ENCODE measurements around the gene HSPA12B.

Gene HSPA12B

DNA sequence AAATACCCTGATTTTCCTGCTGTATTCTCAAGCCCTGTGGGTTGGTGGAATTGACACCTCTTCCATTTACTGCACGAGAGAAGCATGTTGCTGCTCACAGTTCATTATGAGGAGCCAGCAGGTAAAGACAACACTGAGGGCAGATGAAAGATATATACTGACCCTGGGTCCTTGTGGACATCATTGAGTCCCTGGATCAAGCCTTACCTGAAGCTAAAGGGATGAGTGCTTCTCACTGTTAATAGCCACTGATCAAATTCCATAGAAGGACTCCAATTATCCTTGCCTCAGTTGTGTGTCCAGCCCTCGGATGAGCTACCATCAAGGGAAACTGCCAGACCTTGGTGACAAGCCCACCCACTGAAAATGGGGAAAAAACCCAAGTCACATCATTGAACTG lies 12.4 kb upstream of the HSPA12B start:
- TF ChIP-seq, protein P1, sequence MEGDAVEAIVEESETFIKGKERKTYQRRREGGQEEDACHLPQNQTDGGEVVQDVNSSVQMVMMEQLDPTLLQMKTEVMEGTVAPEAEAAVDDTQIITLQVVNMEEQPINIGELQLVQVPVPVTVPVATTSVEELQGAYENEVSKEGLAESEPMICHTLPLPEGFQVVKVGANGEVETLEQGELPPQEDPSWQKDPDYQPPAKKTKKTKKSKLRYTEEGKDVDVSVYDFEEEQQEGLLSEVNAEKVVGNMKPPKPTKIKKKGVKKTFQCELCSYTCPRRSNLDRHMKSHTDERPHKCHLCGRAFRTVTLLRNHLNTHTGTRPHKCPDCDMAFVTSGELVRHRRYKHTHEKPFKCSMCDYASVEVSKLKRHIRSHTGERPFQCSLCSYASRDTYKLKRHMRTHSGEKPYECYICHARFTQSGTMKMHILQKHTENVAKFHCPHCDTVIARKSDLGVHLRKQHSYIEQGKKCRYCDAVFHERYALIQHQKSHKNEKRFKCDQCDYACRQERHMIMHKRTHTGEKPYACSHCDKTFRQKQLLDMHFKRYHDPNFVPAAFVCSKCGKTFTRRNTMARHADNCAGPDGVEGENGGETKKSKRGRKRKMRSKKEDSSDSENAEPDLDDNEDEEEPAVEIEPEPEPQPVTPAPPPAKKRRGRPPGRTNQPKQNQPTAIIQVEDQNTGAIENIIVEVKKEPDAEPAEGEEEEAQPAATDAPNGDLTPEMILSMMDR (IDR thresholded peaks at IDR 0.05): no peak
- no peak for TF ChIP-seq ZFX (IDR thresholded peaks at IDR 0.05; ENCODE audit: borderline replicate concordance)
- no peak overlapping the region for H3K27ac ChIP-seq

- TF ChIP-seq, protein P1 (IDR thresholded peaks at IDR 0.05): no peak
- no peak for TF ChIP-seq ZFX (IDR thresholded peaks at IDR 0.05; ENCODE audit: borderline replicate concordance)
- H3K27ac ChIP-seq: no peak overlapping the region
These were observed 11.9 kb upstream of the HSPA12B start for GRCh38 chr20:3720626-3721025.

DNA sequence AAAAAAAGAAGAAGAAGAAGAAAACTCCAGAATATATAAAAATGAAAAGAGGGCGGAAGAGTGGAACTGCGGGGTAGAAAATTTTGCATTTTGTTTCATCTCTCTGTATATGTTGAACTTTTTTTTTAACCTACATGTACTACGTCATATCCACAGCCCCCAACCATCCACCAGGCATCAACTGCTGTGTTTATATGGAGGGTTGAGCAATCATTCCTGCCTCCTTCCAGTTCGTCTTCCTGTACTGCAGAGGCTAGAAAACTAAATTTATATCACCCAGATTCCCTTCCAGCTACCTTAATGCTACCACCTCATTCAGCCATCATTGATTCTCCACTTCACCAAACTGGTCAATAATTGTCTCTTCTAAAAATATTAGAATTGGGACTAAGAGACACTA lies 10.6 kb upstream of the HSPA12B start:
- no peak overlapping the region for H3K27ac ChIP-seq
- TF ChIP-seq, protein P1 (IDR thresholded peaks at IDR 0.05): no peak
- TF ChIP-seq ZFX (IDR thresholded peaks at IDR 0.05; ENCODE audit: borderline replicate concordance): no peak

- TF ChIP-seq, protein P1 (IDR thresholded peaks at IDR 0.05): no peak
- no peak for TF ChIP-seq ZFX (IDR thresholded peaks at IDR 0.05; ENCODE audit: borderline replicate concordance)
- H3K27ac ChIP-seq: no peak overlapping the region
These were observed 9.2 kb upstream of the HSPA12B start for GRCh38 chr20:3723284-3723683.

- TF ChIP-seq ZFX (IDR thresholded peaks at IDR 0.05; ENCODE audit: borderline replicate concordance): no peak
- TF ChIP-seq, protein P1 (IDR thresholded peaks at IDR 0.05): no peak
- H3K27ac ChIP-seq: no peak overlapping the region
These were observed 8.1 kb upstream of the HSPA12B start for GRCh38 chr20:3724356-3724755.

GRCh38 chr20:3727401-3728021 lies 5.0 kb upstream of the HSPA12B start:
- no peak overlapping the region for H3K27ac ChIP-seq
- TF ChIP-seq ZFX (IDR thresholded peaks at IDR 0.05; ENCODE audit: borderline replicate concordance): no peak
- TF ChIP-seq, protein P1 (IDR thresholded peaks at IDR 0.05): no peak

DNA sequence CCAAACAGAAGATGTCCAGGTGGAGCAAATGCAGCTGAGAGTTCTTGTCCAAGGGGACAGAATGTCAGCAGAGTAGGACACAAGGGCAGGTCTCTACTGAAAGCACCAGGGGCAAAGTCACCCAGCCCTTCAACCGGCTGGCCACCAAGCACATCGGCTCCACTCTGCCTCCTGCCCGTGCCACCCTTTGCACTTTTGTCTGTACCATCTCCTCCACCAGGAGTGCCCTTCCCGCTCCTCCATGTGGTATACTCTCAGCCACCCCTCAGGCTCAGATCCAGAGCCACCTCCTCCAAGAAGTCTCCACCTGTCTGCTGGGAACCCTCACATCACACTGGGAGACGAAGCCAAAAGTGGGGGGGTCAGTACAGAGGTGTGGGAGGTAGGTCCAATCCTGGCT lies 4.1 kb upstream of the HSPA12B start:
- no peak overlapping the region for H3K27ac ChIP-seq
- TF ChIP-seq ZFX (IDR thresholded peaks at IDR 0.05; ENCODE audit: borderline replicate concordance): no peak
- TF ChIP-seq, protein P1 (IDR thresholded peaks at IDR 0.05): no peak

Measured in 22Rv1 (cell line).